Measurements from ENCODE around the gene PPP1R37. TPM values are rescaled to one million over a fixed set of nuclear protein-coding genes. Genes with fewer than 3 reads are reported as not detected.

The PPP1R37 gene
- total RNA-seq, 1 donor from 2014 or later = 24.8 TPM

DNA sequence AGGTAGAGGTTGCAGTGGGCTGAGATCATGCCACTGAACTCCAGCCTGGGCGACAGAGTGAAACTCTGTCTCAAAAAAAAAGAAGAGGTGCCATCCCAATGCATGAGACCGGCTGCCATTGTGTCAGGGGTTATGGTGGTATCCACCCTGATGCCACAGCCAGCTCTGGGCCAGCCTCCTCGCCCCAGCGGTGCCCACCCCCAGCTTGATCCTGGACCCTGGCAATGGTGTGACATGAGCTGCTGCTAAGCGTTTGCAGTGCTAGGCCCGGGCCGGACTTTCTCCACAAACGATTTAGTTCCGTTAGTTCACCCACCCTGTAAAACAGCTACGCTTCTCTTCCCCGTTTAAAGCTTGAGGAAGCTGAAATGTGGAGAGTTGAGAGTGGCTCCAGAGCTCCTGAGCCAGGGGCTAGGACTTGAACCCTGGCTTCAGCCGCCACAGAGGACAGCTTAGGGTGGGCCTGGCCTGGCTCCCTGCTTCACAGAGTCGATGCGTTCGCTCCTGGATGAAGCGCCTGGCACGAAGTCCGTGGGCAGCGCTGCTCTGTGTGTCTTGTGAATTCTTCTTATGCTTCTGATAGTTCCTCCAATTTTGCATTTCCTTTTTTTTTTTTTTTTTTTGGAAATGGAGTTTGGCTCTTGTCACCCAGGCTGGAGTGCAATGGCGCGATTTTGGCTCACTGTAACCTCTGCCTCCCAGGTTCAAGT lies 42.4 kb downstream of the PPP1R37 start:
- intact Hi-C loops (cut with micrococcal nuclease) = no loop called here

DNA sequence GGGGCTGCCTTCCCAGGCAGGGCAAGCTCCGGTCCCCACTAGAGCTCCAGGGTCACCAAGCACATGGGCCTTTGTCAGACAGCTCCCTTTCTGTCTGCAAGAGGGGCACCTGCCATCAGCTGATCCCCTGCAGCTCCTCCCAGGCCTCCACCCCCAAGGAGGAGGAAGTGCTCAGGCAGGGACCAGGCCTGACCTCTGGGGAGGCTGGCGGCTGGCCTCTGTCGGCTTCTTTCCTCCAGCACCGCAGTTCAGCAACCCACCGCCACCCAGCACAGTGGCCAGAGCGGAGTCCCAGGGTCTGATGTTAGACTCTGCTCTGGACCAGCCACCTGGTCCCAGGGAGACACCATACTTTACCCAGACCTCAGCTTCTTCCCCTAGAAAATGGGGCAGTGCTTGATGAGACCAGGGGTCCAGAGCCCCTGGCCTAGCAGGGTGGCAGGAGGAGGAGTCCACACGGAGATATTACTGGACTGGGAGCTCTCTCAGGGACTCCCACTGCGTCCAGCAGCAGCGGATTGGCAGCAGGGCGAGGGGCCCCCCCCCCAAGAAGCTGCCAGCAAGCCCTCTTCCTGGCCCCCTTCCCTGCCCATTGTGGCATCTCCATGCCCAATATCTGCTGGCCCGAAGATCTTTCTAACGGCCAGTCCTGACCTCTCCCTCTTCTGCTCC lies 43.7 kb downstream of the PPP1R37 start:
- intact Hi-C loops (cut with micrococcal nuclease) = no loop called here

DNA sequence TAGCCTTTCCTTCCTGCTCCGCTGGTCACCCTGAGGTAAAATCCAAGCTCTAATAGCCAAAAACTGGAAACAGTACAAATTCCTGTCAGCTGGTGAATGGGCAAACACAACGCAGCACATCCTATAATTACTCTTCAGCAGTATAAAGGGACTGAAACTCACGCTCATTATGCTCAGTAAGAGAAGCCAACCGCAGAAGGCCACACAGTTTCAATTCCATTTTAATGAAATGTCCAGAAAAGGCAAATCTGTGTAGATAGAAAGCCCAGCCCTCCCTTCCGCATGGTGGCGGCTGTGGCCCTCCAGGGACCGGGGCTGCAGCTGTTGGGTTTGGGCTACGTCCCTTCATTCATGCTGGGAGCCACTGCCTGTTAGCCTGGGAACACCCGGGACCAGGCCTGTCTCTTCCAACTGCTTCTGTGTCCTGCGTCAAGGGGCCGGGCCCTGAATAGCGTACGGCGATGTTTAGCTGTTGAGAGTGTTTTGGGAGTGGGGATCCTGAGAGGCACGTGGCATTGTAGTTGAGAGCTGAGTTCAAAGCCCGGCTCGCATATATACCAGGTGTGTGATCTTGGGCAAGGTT lies 44.3 kb downstream of the PPP1R37 start:
- intact Hi-C loops (cut with micrococcal nuclease) = no loop called here

DNA sequence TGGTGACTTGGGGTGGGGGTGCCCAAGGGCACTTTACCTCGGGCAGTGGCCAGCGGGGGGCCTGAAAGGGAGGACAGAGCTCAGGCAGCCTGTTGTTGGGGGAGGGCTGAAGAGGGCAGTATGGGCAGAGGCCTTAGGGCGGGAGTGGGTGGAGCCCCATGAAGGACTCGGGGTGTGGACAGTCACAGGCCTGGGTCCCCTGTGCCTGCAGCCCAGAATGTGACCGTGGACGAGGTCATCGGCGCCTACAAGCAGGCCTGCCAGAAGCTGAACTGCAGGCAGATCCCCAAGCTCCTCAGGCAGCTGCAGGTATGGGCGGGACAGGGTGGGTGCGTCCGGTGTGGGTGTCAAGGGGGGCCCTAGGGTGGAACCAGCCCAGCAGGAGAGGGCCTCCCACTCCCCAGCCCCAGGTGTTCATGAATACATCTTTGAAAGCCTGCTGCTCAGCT lies 45.3 kb downstream of the PPP1R37 start:
- intact Hi-C loops (cut with micrococcal nuclease) = no loop called here

DNA sequence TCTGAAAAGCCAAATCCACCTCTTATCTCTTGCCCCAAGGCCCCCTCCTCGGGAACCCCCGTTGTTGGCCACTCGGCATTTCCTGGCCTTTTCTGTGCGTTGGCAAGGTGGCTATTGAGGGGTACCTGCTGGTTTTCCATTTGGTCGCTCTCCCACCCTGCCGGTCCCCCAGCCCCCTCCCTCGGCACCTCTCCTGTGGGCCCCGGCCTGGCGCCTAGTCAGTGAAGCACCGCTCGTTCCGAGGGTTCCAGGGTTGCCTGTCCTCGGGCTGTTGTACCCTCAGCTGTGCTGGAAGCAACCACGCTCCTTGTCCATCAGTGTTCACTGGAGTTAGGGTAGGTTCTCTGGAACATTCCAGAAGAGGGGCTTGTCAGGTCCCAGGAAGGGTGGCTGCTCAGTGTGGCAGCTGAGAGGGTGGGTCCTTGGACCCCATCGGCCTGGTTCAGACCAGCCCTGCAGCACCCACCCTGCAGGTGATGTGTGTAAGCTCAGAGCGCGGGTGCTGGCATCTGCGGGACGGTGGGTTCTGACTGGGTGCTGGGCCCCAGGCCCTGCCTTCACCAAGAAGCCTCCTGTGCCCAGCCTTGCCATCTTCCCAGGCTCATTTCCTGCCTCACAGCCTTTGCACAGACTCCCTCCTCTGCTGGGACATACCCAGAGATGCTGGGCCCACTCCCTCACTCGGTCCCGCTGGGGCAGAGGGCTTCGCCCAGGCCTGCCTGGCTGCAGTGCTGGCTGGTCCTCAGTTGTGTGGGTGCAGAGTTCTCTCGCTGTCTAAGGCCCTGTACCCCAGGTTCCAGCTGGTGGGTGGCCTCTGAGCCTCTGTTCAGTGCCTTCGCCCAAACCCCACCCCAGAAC lies 46.5 kb downstream of the PPP1R37 start:
- intact Hi-C loops (cut with micrococcal nuclease) = no loop called here

DNA sequence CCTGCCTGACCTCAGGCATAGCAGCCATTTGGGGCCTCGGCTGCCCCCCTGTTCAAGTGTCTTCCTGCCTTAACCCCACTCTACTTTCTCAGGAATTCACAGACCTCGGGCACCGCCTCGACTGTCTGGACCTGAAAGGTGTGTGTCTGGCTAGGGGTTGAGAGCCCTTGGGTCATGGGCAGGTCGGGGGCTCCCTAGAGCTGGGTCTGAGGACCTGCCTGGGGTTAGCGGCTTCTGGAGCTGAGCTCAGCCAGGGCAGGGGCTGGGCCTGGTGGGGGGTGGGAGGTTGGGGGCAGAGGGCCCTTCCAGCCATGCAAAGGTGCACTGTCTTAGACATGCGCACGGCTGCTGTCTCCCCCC lies 47.1 kb downstream of the PPP1R37 start:
- intact Hi-C loops (cut with micrococcal nuclease) = no loop called here

DNA sequence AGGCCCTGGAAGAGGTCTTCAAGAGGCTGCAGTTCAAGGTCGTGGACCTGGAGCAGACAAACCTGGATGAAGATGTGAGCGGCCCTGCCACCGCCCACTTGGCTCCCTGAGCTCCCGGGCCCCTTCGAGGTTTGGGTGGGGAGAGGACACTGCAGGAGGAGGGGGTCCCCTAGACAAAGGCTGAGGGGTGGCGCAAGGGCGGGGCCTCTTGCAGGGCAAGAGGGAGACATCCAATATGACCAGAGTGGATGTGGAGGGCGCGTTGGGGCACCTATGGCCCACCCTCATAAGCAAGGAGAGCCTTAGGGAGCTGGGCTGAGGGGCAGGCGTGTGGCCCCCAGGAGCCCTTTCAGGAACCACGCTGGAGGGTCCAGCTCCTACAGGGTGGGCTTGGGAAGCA lies 47.6 kb downstream of the PPP1R37 start:
- intact Hi-C loops (cut with micrococcal nuclease) = no loop called here

DNA sequence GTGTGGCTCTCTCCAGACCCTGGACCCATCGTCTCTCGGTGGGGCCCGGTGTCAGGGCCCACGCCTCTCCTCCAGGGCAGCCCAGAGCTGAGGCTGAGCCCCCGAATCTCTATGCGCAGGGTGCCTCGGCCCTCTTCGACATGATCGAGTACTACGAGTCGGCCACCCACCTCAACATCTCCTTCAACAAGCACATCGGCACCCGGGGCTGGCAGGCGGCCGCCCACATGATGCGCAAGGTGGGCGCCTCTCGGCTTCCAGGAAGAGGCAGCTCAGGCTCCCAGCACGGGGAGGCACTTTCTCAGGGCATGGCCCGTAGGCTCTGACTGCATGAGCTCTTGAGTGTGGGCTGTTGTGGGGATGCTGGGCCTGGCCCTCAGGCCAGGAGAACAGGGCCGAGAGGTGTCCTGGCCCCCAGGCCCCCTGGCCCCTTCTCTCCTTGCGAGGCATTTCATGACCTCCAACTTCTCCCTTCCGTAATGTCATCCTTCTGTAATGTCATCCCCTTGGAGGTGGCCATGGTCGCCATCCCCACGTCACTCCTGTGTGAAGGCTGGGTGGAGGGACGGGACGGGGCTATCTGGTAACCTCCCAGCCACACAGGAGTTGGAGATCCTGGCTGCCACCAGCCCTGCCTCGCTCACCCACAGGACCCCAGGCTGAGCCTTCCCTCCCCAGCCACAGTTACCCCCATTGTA lies 48.4 kb downstream of the PPP1R37 start:
- intact Hi-C loops (cut with micrococcal nuclease) = no loop called here

DNA sequence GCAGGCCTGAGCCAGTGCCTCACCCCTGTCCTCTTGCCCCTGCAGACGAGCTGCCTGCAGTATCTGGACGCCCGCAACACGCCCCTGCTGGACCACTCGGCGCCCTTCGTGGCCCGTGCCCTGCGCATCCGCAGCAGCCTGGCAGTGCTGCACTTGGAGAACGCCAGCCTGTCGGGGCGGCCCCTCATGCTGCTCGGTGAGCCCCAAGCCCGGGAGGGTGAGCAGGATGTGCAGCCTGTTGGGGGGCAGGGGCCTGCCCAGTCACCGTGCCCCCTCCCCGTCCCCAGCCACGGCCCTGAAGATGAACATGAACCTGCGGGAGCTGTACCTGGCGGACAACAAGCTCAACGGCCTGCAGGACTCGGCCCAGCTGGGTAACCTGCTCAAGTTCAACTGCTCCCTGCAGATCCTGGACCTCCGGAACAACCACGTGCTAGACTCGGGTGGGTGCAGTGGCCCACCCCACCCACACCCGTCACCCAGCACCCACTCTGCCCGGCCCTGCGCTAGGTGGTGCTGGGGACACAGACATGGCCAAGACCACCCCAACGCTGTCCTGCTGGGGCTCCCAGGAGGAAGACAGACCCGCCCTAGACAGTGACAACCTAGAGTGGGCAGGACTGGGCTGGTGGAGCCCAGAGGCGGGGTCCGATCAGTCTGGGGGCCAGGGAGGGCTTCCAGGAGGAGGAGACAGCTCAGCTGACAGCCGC lies 49.2 kb downstream of the PPP1R37 start:
- intact Hi-C loops (cut with micrococcal nuclease) = no loop called here

DNA sequence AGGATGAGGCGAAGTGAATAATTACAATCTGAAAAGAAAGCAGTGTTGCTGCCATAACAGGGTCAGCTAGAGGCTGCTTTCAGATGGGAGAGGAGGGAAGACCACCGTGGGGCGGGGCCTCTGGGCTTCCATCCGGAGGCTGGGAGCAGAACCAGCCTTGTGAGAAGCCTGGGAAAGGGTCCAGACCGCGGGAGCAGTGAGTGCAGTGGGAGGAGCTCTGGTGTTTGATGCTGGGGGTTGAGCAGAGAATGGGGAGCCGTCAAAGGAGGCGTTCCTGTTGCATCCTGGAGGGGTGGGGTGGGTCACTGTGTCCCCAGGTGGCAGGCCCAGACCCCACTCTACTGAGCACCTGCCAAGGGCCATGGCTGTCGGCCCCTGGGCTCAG lies 49.7 kb downstream of the PPP1R37 start:
- intact Hi-C loops (cut with micrococcal nuclease) = no loop called here

DNA sequence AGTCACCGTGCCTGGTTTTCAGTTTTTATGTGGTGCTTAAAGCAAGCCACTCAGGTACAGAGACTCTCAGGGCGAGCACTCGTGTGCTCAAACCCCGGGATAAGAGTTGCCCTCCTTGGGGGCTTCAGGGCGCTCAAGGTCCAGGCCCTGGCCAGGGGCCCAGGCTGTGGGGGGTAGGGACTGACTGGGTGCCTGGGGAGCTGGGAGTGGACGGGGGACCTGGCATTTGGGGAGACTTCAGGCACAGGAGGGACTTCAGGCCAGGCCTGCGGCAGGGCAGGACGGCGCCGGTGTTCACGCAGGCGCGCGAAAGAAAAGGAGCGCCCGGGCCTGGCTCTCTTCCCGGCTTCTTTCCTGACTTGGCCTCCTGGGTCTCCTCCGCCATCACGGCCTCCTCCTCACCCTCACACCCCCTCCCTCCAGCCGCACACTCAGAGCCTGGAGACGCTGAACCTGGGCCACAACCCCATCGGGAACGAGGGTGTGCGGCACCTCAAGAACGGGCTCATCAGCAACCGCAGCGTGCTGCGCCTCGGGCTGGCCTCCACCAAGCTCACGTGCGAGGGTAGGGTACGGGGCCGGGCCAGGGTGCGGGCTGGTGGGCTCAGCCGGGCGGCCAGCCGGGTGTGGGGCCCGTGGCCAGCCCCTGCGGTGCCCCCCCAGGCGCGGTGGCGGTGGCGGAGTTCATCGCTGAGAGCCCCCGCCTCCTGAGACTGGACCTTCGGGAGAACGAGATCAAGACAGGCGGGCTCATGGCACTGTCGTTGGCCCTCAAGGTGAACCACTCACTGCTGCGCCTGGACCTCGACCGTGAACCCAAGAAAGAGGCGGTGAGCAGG lies 51.7 kb downstream of the PPP1R37 start:
- intact Hi-C loops (cut with micrococcal nuclease) = no loop called here

DNA sequence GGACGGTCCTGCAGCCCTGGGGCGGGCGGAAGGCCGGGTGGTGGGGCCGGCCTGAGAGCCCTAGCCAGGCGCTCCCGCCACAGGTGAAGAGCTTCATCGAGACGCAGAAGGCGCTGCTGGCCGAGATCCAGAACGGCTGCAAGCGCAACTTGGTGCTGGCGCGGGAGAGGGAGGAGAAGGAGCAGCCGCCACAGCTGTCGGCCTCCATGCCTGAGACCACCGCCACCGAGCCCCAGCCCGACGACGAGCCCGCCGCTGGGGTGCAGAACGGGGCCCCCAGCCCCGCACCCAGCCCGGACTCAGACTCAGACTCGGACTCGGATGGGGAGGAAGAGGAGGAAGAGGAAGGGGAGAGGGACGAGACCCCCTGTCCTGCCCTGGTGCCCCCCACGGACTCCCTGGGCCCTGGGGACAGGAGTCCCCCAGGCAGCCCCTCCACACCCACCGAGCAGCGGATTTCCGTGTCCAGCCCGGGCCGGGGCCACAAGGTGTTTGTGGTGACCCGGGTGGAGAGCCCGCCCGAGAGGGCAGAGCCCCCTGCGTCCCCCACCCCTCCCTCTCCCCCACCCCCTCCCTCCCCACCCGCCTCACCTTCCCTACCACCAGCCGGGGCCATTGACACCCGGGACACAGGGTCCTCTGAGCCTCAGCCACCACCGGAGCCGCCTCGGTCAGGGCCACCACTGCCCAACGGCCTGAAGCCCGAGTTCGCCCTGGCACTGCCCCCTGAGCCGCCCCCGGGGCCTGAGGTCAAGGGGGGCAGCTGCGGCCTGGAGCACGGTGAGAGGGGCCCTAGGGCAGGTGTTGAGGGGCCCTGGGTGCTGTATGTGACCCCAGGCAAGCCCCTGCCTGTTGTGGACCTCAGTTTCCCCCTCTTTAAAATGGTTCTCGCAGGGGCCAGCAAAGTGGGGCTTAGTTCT lies 52.6 kb downstream of the PPP1R37 start:
- intact Hi-C loops (cut with micrococcal nuclease) = no loop called here

DNA sequence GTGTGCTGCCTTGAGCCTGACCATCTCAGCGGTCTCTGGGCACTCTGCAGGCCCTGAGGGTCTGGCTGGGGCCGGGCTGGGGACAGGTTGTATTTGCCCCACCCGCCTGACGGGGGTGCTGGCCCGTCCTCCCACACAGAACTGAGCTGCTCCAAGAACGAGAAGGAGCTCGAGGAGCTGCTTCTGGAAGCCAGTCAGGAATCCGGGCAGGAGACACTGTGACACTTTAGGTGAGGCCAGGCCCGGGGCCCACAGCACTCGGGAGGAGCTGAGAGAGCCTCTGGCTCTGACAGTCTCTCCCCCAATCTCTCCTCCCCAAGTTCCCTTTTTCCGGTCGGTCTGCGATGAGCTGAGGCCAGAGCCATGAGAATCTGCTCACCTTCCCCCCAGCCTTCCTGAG lies 53.3 kb downstream of the PPP1R37 start:
- intact Hi-C loops (cut with micrococcal nuclease) = no loop called here

DNA sequence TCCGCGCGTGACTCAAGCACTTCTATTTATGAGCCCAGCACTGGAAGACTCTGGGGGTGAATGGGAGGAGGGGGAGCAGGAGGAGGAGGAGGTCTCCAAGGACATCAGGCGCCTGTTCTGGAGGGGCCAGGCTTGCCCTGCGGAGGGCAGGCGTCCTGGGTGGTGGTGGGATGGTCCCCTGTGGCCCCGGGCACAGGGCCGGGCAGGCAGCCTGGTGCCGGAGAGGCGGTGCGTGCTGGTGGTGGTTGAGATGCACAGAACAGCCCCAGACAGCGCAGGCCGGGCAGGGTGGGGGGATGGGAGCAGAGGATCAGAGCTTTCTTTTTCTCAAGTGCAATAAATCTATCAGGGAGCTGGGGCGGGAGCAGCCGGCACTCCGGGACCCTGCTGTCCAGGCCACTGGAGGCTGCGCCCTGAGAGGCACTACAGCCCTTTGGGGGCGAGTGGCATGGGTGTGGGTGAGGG lies 53.8 kb downstream of the PPP1R37 start:
- intact Hi-C loops (cut with micrococcal nuclease) = no loop called here

DNA sequence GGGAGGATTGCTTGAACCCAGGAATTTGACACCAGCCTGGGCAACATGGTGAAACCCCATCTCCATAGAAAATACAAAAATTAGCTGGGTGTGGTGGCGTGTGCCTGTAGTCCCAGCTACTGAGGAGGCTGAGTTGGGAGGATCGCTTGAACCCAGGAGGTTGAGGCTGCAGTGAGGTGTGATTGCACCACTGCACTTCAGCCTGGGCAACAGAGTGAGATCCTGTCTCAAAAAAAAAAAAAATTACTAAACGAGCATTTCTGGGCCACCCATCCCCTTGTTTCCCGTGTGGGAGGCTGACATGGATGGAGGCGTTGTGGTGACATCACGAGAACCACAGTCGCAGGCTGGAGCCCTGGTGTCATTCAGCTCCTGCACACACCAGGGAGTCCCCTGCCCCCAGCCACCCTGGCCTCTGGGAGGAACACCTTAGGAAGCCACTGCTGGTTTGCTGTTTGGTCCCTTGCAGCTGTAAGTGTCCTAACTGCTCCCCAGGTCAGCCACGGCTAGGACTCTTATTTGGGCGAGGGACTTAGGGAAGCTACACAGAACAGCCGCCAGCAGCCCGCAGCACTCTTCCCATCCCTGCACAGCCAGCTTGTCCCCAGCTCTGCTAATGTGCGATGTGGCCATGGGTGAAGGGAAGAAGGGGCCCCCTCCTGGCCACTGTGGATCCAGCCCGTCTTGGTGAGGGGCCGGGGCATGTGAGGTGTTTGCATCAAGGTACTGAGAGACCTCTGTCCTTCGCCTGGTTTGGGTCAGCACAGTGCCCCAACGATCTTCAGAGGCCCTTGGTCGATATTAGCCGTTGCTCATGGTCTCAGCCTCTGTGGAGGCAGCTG lies 55.1 kb downstream of the PPP1R37 start:
- intact Hi-C loops (cut with micrococcal nuclease) = no loop called here

DNA sequence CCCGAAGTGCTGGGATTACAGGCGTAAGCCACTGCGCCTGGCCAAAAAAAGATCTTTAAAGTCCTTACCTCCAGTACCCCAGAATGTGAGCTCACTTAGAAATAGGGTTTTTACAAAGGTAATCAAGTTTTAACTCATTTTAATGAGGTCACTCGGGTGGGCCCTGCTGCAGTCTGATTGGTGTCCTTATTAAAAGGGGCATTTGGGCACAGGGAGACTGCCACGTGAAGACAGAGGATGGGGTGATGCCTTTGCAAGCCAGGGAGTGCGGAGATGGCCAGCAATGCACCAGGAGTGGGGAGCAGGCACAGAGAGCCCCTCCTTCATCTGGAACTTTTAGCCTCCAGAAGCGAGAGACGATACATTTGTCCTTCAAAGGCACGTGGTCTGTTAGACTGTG lies 56.1 kb downstream of the PPP1R37 start:
- intact Hi-C loops (cut with micrococcal nuclease) = no loop called here

DNA sequence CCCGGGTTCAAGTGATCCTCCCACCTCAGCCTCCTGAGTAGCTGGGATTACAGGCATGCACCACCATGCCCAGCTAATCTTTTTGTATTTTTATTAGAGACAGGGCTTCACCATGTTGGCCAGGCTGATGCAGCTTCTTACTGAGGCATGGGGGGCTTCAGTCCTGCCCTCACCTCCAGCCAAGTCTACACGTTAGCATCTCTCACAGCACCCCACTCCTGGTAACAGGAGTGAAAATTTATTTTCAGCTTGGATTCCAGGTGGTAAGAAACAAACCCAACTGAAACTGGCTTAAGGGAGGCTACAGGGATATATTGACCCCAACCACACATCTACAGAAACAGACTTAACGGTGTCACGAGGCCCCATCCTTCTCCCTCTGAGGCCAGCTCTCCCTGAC lies 57.2 kb downstream of the PPP1R37 start:
- intact Hi-C loops (cut with micrococcal nuclease) = no loop called here

Data from T-helper 2 cell treated with Interferon-gamma antibody and Interleukin-4, amounts not matched to agents 100 ng/mL and 5 ng/mL, for 36 hours (primary cell).